Sciatic nerve (tissue), 2 donors: ENCODE results near the gene RPS3. TPM values are rescaled to one million over a fixed set of nuclear protein-coding genes. Genes with fewer than 3 reads are reported as not detected.

Experiments
- ATAC-seq: fragments of 200-7000 bp; cut with Tn5 transposase; one replicate; pipeline ENCODE4 v1.9.1; 2020; ENCODE audit warnings: mild to moderate bottlenecking, moderate library complexity
- DNase-seq: peaks from one replicate; pipeline ENCODE4 v3.0.0-alpha.2; 2020; ENCODE audit warnings: low spot score
- intact Hi-C: fragments of 100-400 bp; cut with DNase I; formaldehyde crosslinking; loops from one replicate; pipeline ENCODE4 v1.14.2; 2022
- total RNA-seq: library from RNA; stranded (reverse); fragmentation: NEBNext Ultra II Directional; extraction: Animal tissue kit (Norgen Biotek cat#: 25700); gene quantifications from one replicate; pipeline ENCODE4 v1.2.1, GENCODE V29; 2021
- donor health status: DM: no; HTN: no; CAD: no.
- donor health status: DM: no; HTN: no; CAD: no.

The RPS3 gene
- total RNA-seq, 1 donor from 2014 or later = 1,413 TPM

DNA sequence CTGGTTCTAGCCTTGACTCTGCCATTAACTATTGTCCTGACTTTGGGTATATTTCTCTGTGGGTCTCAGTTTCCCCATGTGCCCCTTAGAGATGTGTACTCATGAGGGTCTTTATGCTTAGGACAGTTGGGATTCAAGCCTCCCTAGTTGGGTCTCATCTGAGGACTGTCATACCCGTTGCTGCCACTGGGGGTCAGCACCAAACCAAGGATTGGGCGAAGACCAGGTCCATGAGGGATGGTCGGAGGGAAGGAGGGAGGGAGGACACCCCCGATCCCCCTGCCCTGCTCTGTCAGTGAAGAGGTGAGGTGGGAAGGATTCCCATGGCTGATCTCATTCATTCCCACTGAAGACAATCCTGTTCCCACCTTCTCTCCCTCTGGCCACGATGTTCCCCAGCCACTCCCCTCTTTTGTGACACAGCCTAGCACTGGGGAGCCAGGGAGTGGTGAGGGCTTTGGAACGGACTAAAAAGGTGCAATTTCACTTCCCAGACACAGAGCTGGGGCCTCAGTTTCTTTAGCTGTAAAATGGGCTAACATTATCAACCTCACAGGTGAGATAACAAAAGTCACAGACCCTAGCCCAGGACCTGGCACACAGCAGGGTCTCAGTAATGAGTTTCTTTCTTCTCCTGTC, 46.1 kb downstream of the RPS3 start:
- DNase-seq (peak; percentile 90), ATAC-seq (peak; percentile 78)
- intact Hi-C loops = no loop called here

- intact Hi-C loops = loop anchor here (2.0 kb wide), 1 partner anchor 83 kb away; no protein-coding TSS in a partner anchor
- DNase-seq (no peak), ATAC-seq (no peak)
Observed at GRCh38 chr11:75447415-75447814, 48.1 kb downstream of the RPS3 start.

- no peak for DNase-seq
- intact Hi-C loops = no loop called here
- no peak for ATAC-seq
Observed at GRCh38 chr11:75449271-75449670, 50.0 kb downstream of the RPS3 start.

DNA sequence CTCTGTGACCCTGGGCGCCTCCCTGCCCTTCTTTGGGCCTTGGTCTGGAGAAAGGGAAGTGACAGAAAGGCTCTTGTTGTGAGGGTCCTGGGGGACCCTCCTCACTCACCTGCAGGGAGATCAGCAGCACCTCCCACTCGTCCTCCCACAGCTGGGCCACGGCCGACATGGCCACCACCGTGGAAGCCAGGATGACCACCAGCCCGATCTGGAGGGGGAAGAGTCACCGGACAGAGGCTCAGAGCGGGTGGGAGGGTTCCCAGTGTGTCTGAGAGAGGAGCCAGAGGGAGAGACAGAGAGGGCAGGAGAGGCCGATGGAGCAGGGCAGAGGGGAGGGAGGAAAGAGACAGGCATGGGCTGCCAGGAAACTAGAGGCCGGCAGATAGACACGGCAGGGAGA, 50.5 kb downstream of the RPS3 start:
- ATAC-seq (no peak), DNase-seq (no peak)
- intact Hi-C loops = no loop called here

DNA sequence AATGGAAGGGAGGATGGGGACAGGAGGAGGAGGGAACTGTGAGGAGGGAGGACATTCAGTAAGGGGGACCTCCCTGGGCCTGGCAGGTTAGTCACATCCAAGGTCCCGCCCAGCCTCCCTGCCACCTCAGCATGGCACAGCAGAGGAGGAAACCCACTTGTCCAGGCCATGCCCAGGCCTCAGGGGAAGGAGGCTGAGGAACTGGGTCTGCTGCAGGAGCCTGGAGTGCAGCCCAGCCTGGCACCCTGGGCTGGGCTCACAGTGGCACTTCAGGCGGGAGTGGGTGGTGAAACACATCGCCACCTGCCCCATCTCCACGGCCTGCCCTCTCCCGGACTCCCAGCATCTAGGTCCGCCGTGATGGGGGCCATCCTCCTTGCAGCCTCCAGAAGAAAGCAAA, 50.9 kb downstream of the RPS3 start:
- DNase-seq (no peak), ATAC-seq (no peak)
- intact Hi-C loops = no loop called here

DNA sequence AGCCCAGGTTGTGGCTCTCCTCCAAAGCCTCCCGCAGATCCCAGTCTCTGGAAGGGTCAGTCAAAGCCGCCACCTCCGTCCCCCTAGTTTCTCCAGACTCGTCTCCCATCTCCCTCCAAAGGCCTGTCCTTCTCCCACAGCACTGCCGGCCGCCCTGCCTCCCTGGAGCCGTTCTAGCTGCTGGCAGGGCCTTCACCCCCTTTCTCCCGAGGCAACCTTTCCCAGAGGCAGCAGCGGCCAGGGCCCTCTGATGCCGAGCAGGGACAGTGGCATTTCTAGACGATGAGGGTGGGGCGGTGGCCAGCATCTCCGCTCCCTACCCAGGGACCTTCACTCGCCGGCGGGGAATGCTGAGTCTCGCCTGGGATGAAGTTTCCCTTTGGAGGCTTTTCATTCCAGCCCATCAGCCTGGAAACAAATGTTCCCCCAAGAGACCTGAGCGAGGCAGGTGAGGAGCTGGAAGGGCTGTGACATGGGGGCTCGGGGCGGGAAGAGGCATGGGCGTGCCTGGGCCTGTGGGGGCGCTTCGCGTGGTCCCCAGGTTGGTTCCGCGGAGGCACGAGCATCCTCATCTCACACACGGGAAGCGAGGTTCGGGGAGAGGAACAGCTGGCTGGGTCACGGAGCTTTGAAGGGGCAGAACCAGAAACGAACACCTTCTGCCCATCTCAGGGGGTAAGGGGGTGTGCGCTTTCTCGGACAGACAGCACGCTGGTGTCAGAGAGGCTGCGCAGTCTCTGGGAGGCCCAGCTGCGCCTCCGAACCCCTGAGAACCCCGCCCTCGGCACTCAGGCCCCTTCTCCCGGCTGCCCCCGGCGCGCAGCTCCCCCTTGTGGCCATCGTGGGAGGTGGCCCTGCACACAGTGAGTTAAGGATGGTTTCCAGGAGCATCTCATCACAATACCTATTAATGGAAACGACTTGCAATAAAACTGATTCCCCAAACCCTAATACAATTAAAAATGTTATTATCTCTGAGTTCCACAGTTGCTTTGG, 51.8 kb downstream of the RPS3 start:
- DNase-seq (no peak), ATAC-seq (no peak)
- intact Hi-C loops = no loop called here

DNA sequence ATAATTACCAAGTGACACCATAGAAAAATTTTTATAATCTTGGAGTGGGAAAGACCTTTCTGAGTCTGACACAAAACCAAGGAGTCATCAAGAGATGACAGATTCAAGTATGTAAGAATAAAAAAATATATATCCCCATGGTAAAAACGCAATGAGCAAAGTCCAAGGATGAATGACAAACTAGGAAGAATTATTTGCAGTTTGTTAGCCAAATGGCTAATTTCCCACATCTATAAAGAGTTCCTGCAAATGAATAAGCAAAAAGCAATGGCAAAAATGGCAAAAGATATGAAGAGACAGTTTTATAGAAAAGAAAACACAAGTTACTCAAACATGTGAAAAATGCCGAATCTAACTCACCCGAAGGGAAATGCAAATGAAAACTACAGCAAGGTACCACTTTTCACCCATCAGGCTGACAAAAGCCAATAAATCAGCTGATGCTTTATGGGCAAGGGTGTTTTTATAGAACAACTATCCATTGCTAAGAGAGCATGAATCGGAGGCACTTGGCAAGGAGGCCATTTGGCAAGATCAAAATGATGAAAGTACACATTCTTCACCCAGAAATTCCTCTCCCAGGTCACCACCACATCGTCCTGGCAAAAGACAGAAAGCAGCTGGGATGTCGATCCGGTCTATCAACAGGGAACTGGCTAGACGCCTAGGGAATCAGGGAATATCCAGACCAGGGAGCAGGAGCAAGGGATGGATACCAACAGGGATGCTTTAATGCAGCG, 54.8 kb downstream of the RPS3 start:
- ATAC-seq = peak; percentile 75
- intact Hi-C loops = no loop called here
- DNase-seq = no peak

- DNase-seq (no peak), ATAC-seq (peak; percentile 3)
- intact Hi-C loops = no loop called here
Observed at GRCh38 chr11:75454987-75455386, 55.7 kb downstream of the RPS3 start.

Other genes starting within 250 kb of the RPS3 start
- gene SLCO2B1, start 248.4 kb upstream of the RPS3 start, total RNA-seq = 81.1 TPM
- gene TPBGL, start 158.7 kb upstream of the RPS3 start, total RNA-seq = 0.31 TPM
- gene ARRB1, start 47.9 kb upstream of the RPS3 start, total RNA-seq = 70.8 TPM
- gene KLHL35, start 33.7 kb downstream of the RPS3 start, total RNA-seq = 3.6 TPM
- gene GDPD5, start 126.4 kb downstream of the RPS3 start, total RNA-seq = 78.5 TPM
- gene SERPINH1, start 162.7 kb downstream of the RPS3 start, total RNA-seq = 121 TPM